GM23338 (cell line): ENCODE data around the gene EHD2. TPM values are rescaled to one million over a fixed set of nuclear protein-coding genes. Genes with fewer than 3 reads are reported as not detected.

Experiments used
- ATAC-seq: fragments of 200-7000 bp; cut with Tn5 transposase; 3 replicates; pipeline ENCODE4 v1.9.1; 2020
- DNase-seq: peaks from one replicate; pipeline ENCODE4 v3.0.0-alpha.2; 2015; ENCODE audit warnings: low spot score
- H2AFZ ChIP-seq: fragments of 200-600 bp; sonication (generic); 2 replicates; pipeline ENCODE4 v1.8.0; 2016; ENCODE audit warnings: antibody characterized with exemption, mild to moderate bottlenecking, moderate library complexity
- H3F3A ChIP-seq: fragments of 200-600 bp; sonication (generic); replicated peaks from 2 replicates; pipeline ENCODE4 v1.8.0; 2017; ENCODE audit warnings: antibody characterized with exemption, mixed run types, low read depth
- H3K27ac ChIP-seq: fragments of 200-600 bp; sonication (generic); 2 replicates; pipeline ENCODE4 v1.6.1; 2016; ENCODE audit warnings: low read depth
- H3K27me3 ChIP-seq: fragments of 200-600 bp; sonication (generic); 2 replicates; pipeline ENCODE4 v1.8.0; 2016; ENCODE audit warnings: mild to moderate bottlenecking, mixed run types, moderate library complexity; ENCODE audit not compliant: insufficient read depth
- H3K36me3 ChIP-seq: fragments of 200-600 bp; sonication (generic); 2 replicates; pipeline ENCODE4 v1.8.0; 2016; ENCODE audit warnings: mild to moderate bottlenecking; ENCODE audit not compliant: insufficient read depth
- H3K4me1 ChIP-seq: fragments of 200-600 bp; sonication (generic); 2 replicates; pipeline ENCODE4 v1.8.0; 2016; ENCODE audit warnings: mild to moderate bottlenecking, moderate library complexity; ENCODE audit not compliant: insufficient read depth
- H3K4me2 ChIP-seq: fragments of 200-600 bp; sonication (generic); 2 replicates; pipeline ENCODE4 v1.7.1; 2017; ENCODE audit warnings: mixed run types
- H3K4me3 ChIP-seq: fragments of 200-600 bp; sonication (generic); 2 replicates; pipeline ENCODE4 v1.6.1; 2016; ENCODE audit warnings: mixed run types
- H3K79me2 ChIP-seq: fragments of 200-600 bp; sonication (generic); replicated peaks from 2 replicates; pipeline ENCODE4 v1.8.0; 2017; ENCODE audit warnings: mild to moderate bottlenecking; ENCODE audit not compliant: insufficient read depth
- H3K9me2 ChIP-seq: fragments of 200-600 bp; sonication (generic); 2 replicates; pipeline ENCODE4 v1.8.0; 2017; ENCODE audit not compliant: insufficient read depth
- H4K20me1 ChIP-seq: fragments of 200-600 bp; sonication (generic); replicated peaks from 2 replicates; pipeline ENCODE4 v1.8.0; 2017; ENCODE audit warnings: mild to moderate bottlenecking; ENCODE audit not compliant: insufficient read depth
- H3K27ac Mint-ChIP-seq: 2 replicates; pipeline ENCODE4 v1.8.0; 2020; ENCODE audit warnings: inconsistent platforms, mild to moderate bottlenecking, moderate library complexity, mixed read lengths
- H3K27me3 Mint-ChIP-seq: 3 replicates; pipeline ENCODE4 v1.8.0; 2022; ENCODE audit warnings: low read depth, mild to moderate bottlenecking, moderate library complexity, mixed read lengths, inconsistent platforms; ENCODE audit not compliant: insufficient read depth, poor library complexity
- H3K36me3 Mint-ChIP-seq: 3 replicates; pipeline ENCODE4 v1.8.0; 2021; ENCODE audit warnings: low read depth, mild to moderate bottlenecking, inconsistent platforms, moderate library complexity, mixed read lengths
- H3K4me1 Mint-ChIP-seq: 3 replicates; pipeline ENCODE4 v1.8.0; 2020; ENCODE audit warnings: mild to moderate bottlenecking, inconsistent platforms, mixed read lengths
- H3K4me3 Mint-ChIP-seq: 3 replicates; pipeline ENCODE4 v1.8.0; 2021; ENCODE audit warnings: moderate library complexity, mild to moderate bottlenecking, inconsistent platforms, mixed read lengths
- H3K9me3 Mint-ChIP-seq: 3 replicates; pipeline ENCODE4 v1.8.0; 2020; ENCODE audit warnings: moderate library complexity, mild to moderate bottlenecking, inconsistent platforms, mixed read lengths
- CTCF ChIP-seq, 2 experiments: fragments of 200-600 bp in 1 of 2; sonication (generic) in 1 of 2; conservative IDR thresholded peaks; 2 replicates each; pipeline versions ENCODE4 v1.5.1 to v1.6.1; 2016 to 2017; ENCODE audit warnings: antibody characterized with exemption in 2 of 2, low read depth in 2 of 2, mild to moderate bottlenecking in 2 of 2, moderate library complexity in 1 of 2
- ETS1 ChIP-seq: IDR thresholded peaks from 2 replicates; pipeline ENCODE4 v1.6.1; 2016; ENCODE audit warnings: antibody characterized with exemption
- EZH2phosphoT487 ChIP-seq: fragments of 200-600 bp; sonication (generic); IDR thresholded peaks from one replicate; pipeline ENCODE4 v1.8.1; 2018; ENCODE audit warnings: antibody characterized with exemption; ENCODE audit not compliant: unreplicated experiment
- JUNB ChIP-seq: IDR thresholded peaks from one replicate; pipeline ENCODE4 v1.6.1; 2016; ENCODE audit warnings: antibody characterized with exemption; ENCODE audit not compliant: unreplicated experiment
- POLR2AphosphoS5 ChIP-seq: IDR thresholded peaks from 2 replicates; pipeline ENCODE4 v1.6.1; 2016; ENCODE audit warnings: antibody characterized with exemption, low read depth
- REST ChIP-seq: IDR thresholded peaks from one replicate; pipeline ENCODE4 v1.6.1; 2018; ENCODE audit warnings: antibody characterized with exemption; ENCODE audit not compliant: unreplicated experiment
- STAT1 ChIP-seq: IDR thresholded peaks from one replicate; pipeline ENCODE4 v1.6.1; 2016; ENCODE audit warnings: antibody characterized with exemption; ENCODE audit not compliant: unreplicated experiment
- ZNF114 ChIP-seq: fragments of 250-450 bp; sonication (Bioruptor Pico); IDR thresholded peaks from 2 replicates; pipeline ENCODE4 v1.5.0; 2020; ENCODE audit warnings: mild to moderate bottlenecking, moderate library complexity
- ZNF331 ChIP-seq: fragments of 250-450 bp; sonication (Bioruptor Pico); IDR thresholded peaks from 2 replicates; pipeline ENCODE4 v1.5.0; 2020; ENCODE audit warnings: low read depth, mild to moderate bottlenecking, moderate library complexity
- ZNF462 ChIP-seq: fragments of 250-450 bp; sonication (Bioruptor Pico); IDR thresholded peaks from 2 replicates; pipeline ENCODE4 v1.5.0; 2020; ENCODE audit warnings: mild to moderate bottlenecking, moderate library complexity
- polyA plus RNA-seq: library from polyadenylated mRNA; unstranded; fragments of >200 nt; fragmentation: Nextera tagmentation; extraction: Ambion mirVana; gene quantifications from 2 replicates; pipeline ENCODE4 v1.2.1, GENCODE V29; 2016
- total RNA-seq: library from RNA; depleted of rRNA; stranded (reverse); fragments of >200 nt; shearing (Covaris generic); gene quantifications from 2 replicates; pipeline ENCODE4 v1.2.3, GENCODE V29; 2014

EHD2 gene
- total and polyA plus RNA-seq, 2 experiments from 2014 or later = 6.6 to 10.8 TPM

- TF ChIP-seq CTCF (conservative IDR thresholded peaks at IDR 0.05; ENCODE audit: low read depth in 2 of 2) (no peak), ZNF114 (CRISPR knock-in tag) (no peak), POLR2AphosphoS5 (no peak), STAT1 (no peak), JUNB (no peak)
These were observed 33.0 kb upstream of the EHD2 start (continued) for GRCh38 chr19:47679922-47680857.

GRCh38 chr19:47680858-47681332 lies 32.3 kb upstream of the EHD2 start:
- Histone ChIP-seq H3K79me2 (peaks cover 5% of the 10 kb centered on the region; the same call in 1 of the 2 replicates), H3K27me3 (no peaks in the 10 kb centered on the region), H3K27ac (no peak overlapping the region), H4K20me1 (no peaks in the 10 kb centered on the region; the same call in 1 of the 2 replicates), H3K4me2 (no peak overlapping the region), H3K4me1 (no peaks in the 10 kb centered on the region), H2AFZ (no peak overlapping the region), H3K36me3 (no peaks in the 10 kb centered on the region), H3K4me3 (no peak overlapping the region), H3K9me2 (no peaks in the 10 kb centered on the region), H3F3A (0 out of 2 replicates have a peak, but pooled peaks cover 2% of the 10 kb centered on the region)
- Mint-ChIP-seq H3K27me3 (peaks cover 5% of the 10 kb centered on the region), H3K9me3 (no peaks in the 10 kb centered on the region), H3K27ac (no peak overlapping the region), H3K4me3 (no peak overlapping the region), H3K4me1 (no peaks in the 10 kb centered on the region; the same call in 2 of the 3 replicates), H3K36me3 (peaks cover 37% of the 10 kb centered on the region)
- ATAC-seq = no peak
- no peak for DNase-seq
- TF ChIP-seq ZNF114 (CRISPR knock-in tag) (no peak), STAT1 (no peak), ZNF331 (CRISPR knock-in tag) (no peak), REST (no peak), POLR2AphosphoS5 (no peak), EZH2phosphoT487 (no peak), JUNB (no peak), ETS1 (no peak), ZNF462 (CRISPR knock-in tag) (no peak)
